ENCODE measurements around the gene CHD6. TPM values are rescaled to one million over a fixed set of nuclear protein-coding genes. Genes with fewer than 3 reads are reported as not detected.
A peak's percentile ranks its signal among the peaks of the same experiment; 100 is the strongest.

CHD6 gene
- total and polyA plus RNA-seq, 2 of the 13 experiments (the other 11 are each of a cell fraction or from before 2014, with no cell fraction given), result 14.4 to 52.0 TPM

- TF ChIP-seq HES4 (CRISPR knock-in tag; IDR thresholded peaks at IDR 0.05; ENCODE audit: borderline replicate concordance) (0 out of 2 replicates have a peak, but pooled peaks have one; percentile 7), ZNF160 (CRISPR knock-in tag; IDR thresholded peaks at IDR 0.05) (0 out of 2 replicates have a peak, but pooled peaks have one; percentile 30), ZNF788 (CRISPR knock-in tag; IDR thresholded peaks at IDR 0.05; ENCODE audit: borderline replicate concordance) (0 out of 2 replicates have a peak, but pooled peaks have one; percentile 40), ZNF772 (CRISPR knock-in tag; IDR thresholded peaks at IDR 0.05) (0 out of 2 replicates have a peak, but pooled peaks have one; percentile 16), MYPOP (CRISPR knock-in tag; IDR thresholded peaks at IDR 0.05) (no peak), RBAK (CRISPR knock-in tag; IDR thresholded peaks at IDR 0.05) (0 out of 2 replicates have a peak, but pooled peaks have one; percentile 24), FIP1L1 (IDR thresholded peaks at IDR 0.05; ENCODE audit: borderline replicate concordance, insufficient read depth, low read depth, low read length) (0 out of 2 replicates have a peak, but pooled peaks have one; percentile 13), AKAP8 (CRISPR knock-in tag; IDR thresholded peaks at IDR 0.05) (peak; percentile 55; the same call in 1 of the 2 replicates), ZNF451 (CRISPR knock-in tag; IDR thresholded peaks at IDR 0.05) (0 out of 2 replicates have a peak, but pooled peaks have one; percentile 8), SAFB2 (CRISPR knock-in tag; IDR thresholded peaks at IDR 0.05; ENCODE audit: borderline replicate concordance, low read depth) (peak; percentile 66; the same call in 1 of the 2 replicates), ZXDC (CRISPR knock-in tag; IDR thresholded peaks at IDR 0.05) (peak; percentile 38; the same call in 1 of the 2 replicates), ZNF556 (CRISPR knock-in tag; IDR thresholded peaks at IDR 0.05; ENCODE audit: borderline replicate concordance) (no peak), MEIS1 (CRISPR knock-in tag; IDR thresholded peaks at IDR 0.05; ENCODE audit: borderline replicate concordance) (no peak), EZH2 (conservative IDR thresholded peaks at IDR 0.05; ENCODE audit: low read depth, low read length) (no peak), ZNF563 (CRISPR knock-in tag; IDR thresholded peaks at IDR 0.05) (no peak), POLR2AphosphoS2 (IDR thresholded peaks at IDR 0.05; ENCODE audit: low read depth, low read length) (no peak), ZNF350 (CRISPR knock-in tag; IDR thresholded peaks at IDR 0.05; ENCODE audit: borderline replicate concordance, low read depth) (peak; percentile 51; the same call in 1 of the 2 replicates), ZNF205 (CRISPR knock-in tag; IDR thresholded peaks at IDR 0.05) (no peak), KAT7 (CRISPR knock-in tag; IDR thresholded peaks at IDR 0.05; ENCODE audit: borderline replicate concordance) (no peak), ZFP91 (CRISPR knock-in tag; IDR thresholded peaks at IDR 0.05; ENCODE audit: borderline replicate concordance) (0 out of 2 replicates have a peak, but pooled peaks have one; percentile 26), POLR2A (IDR thresholded peaks at IDR 0.05; ENCODE audit: insufficient read depth in 1 of 2, low read depth in 2 of 2, low read length in 2 of 2) (no peak), MIER2 (CRISPR knock-in tag; IDR thresholded peaks at IDR 0.05) (no peak)
Observed at GRCh38 chr20:41360831-41361756, 257.1 kb downstream of the CHD6 start (continued).

Measured in HepG2 (cell line).